ENCODE measurements around the gene C5orf58.

C5orf58 gene

DNA sequence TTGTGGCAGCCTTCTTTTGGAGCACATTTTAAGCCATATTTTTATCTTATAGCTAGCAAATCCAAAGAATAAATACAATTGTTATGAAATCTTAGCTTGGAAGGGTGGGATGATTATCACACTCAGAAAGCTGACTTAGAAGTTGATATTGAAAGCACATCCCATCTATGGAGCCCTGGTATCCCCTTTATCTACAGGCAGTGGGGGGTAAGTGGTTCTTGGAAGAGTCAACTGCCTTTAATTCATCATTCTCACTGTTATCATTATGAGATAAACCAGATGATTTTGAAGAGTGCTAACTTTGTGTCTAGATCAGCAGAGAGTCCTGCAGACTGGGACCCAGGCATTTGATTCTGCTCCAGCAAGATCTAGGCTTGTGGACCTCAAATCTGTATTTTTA lies 61.8 kb downstream of the C5orf58 start:
- H4K20me1 ChIP-seq (ENCODE audit: insufficient read depth, low read length): no peaks in the 10 kb centered on the region
- no peaks in the 10 kb centered on the region for H3K4me1 ChIP-seq (ENCODE audit: low read length)
- H3K79me2 ChIP-seq (ENCODE audit: low read length): no peaks in the 10 kb centered on the region
- H2AFZ ChIP-seq (ENCODE audit: low read depth, low read length): no peak overlapping the region
- no peak overlapping the region for H3K4me3 ChIP-seq (ENCODE audit: low read length)
- TF ChIP-seq, protein P1, sequence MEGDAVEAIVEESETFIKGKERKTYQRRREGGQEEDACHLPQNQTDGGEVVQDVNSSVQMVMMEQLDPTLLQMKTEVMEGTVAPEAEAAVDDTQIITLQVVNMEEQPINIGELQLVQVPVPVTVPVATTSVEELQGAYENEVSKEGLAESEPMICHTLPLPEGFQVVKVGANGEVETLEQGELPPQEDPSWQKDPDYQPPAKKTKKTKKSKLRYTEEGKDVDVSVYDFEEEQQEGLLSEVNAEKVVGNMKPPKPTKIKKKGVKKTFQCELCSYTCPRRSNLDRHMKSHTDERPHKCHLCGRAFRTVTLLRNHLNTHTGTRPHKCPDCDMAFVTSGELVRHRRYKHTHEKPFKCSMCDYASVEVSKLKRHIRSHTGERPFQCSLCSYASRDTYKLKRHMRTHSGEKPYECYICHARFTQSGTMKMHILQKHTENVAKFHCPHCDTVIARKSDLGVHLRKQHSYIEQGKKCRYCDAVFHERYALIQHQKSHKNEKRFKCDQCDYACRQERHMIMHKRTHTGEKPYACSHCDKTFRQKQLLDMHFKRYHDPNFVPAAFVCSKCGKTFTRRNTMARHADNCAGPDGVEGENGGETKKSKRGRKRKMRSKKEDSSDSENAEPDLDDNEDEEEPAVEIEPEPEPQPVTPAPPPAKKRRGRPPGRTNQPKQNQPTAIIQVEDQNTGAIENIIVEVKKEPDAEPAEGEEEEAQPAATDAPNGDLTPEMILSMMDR (IDR thresholded peaks at IDR 0.05; ENCODE audit: low read depth, low read length): no peak
- no peak for TF ChIP-seq EZH2phosphoT487 (IDR thresholded peaks at IDR 0.05; ENCODE audit: low read depth)
- H3K9ac ChIP-seq (ENCODE audit: low read length): no peak overlapping the region
- H3K36me3 ChIP-seq (replicated peaks; ENCODE audit: low read depth, low read length): no peaks in the 10 kb centered on the region
- peaks cover 53% of the 10 kb centered on the region for H3K27me3 ChIP-seq (ENCODE audit: low read depth, low read length)
- no peaks in the 10 kb centered on the region for H3K9me3 ChIP-seq (ENCODE audit: insufficient read depth, low read length)
- no peak overlapping the region for H3K27ac ChIP-seq (ENCODE audit: low read length)
- H3K4me2 ChIP-seq (ENCODE audit: low read length): no peak overlapping the region
